ENCODE measurements around the gene ZNG1B. TPM values are rescaled to one million over a fixed set of nuclear protein-coding genes. Genes with fewer than 3 reads are reported as not detected.

Gene ZNG1B
- total RNA-seq = 12.1 and 21.6 TPM in 2 replicates

GRCh38 chr2:113437508-113438465 lies at the start of gene ZNG1B:
ZNG1B (plus strand) TSS chr2:113437691; CDS start chr2:113437869, 178 bp downstream.

GRCh38 chr2:113498365-113498764 lies 60.9 kb downstream of the ZNG1B start, which contains the start of gene FOXD4L1:
FOXD4L1 (plus strand) TSS chr2:113498665; CDS start chr2:113499257, 592 bp downstream.

Other genes with a start within 250 kb of the ZNG1B start
- 3.5 and 3.7 TPM in 2 replicates for gene PAX8, start 158.8 kb upstream of the ZNG1B start, total RNA-seq
- not detected in 2 replicates for gene FOXD4L1, start 61.0 kb downstream of the ZNG1B start, total RNA-seq
- 4.7 and 6.4 TPM in 2 replicates for gene RABL2A, start 189.6 kb downstream of the ZNG1B start, total RNA-seq